Measurements from ENCODE around the gene PRIM2. TPM values are rescaled to one million over a fixed set of nuclear protein-coding genes. Genes with fewer than 3 reads are reported as not detected.
"Not testable (repeated sequence)": the region's sequence is repeated elsewhere in the genome, so short reads cannot be mapped to it uniquely, and the experiment has no call there.

PRIM2 gene
- total and polyA plus RNA-seq, 10 of the 15 experiments (the other 5 are each of a cell fraction or from before 2014, with no cell fraction given) = 13.2 to 38.6 (median 25.1) TPM

DNA sequence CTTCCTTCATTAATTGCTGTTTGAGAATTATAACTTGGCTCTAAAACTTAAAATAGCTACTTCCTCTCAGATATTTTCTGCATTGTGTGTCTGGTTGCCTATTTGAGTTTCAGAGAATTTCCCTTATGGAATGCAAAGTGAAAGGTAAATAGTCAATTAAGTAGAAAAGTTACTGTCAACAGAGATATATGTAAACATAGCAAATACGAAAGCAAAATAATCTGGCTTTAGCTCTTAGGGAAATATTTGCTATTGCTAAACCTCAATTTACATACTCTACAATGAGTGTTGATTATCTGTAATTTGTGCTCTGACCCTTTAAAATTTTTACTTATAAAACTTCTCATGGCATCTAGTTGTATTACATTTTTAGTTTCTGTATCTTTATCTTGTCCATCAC lies 54.3 kb downstream of the PRIM2 start:
- CTCF ChIA-PET; H3K9ac ChIP-seq (ENCODE audit: control insufficient read depth, insufficient read depth, low read length); ATAC-seq; BruUV-seq (replicated peaks); H4K20me1 ChIP-seq (ENCODE audit: control insufficient read depth, insufficient read depth); H3K9me3 ChIP-seq (replicated peaks; ENCODE audit: control insufficient read depth, insufficient read depth, low read length); H3K36me3 ChIP-seq (ENCODE audit: control insufficient read depth in 2 of 2, insufficient read depth in 2 of 2, low read length in 1 of 2); H3K4me2 ChIP-seq (ENCODE audit: control insufficient read depth, insufficient read depth); H3K79me2 ChIP-seq (ENCODE audit: control insufficient read depth, insufficient read depth, low read length); SMC1A ChIA-PET (ENCODE audit: uncharacterized antibody, unreplicated experiment); H2AFZ ChIP-seq (ENCODE audit: control insufficient read depth, low read depth, low read length); intact Hi-C loops (cut with micrococcal nuclease; ENCODE audit: unreplicated experiment); FAIRE-seq; DNase-seq (ENCODE audit: low read depth, low spot score); H3K4me1 ChIP-seq (ENCODE audit: control insufficient read depth, insufficient read depth, low read length); RAD21 ChIA-PET (ENCODE audit: unreplicated experiment); H3K27me3 ChIP-seq (replicated peaks in 1 of 2; ENCODE audit: control insufficient read depth in 2 of 2, insufficient read depth in 2 of 2, low read length in 1 of 2); H3K4me3 ChIP-seq; POLR2A ChIA-PET; in situ Hi-C loops (cut with MboI); H3K27ac ChIP-seq (ENCODE audit: control insufficient read depth, insufficient read depth): not testable (repeated sequence)
- WGBS (ENCODE audit: insufficient coverage, insufficient replicate concordance, low lambda C conversion rate, missing lambda C conversion rate) = 45% methylated on average over 1 of the region's 1 CpG

DNA sequence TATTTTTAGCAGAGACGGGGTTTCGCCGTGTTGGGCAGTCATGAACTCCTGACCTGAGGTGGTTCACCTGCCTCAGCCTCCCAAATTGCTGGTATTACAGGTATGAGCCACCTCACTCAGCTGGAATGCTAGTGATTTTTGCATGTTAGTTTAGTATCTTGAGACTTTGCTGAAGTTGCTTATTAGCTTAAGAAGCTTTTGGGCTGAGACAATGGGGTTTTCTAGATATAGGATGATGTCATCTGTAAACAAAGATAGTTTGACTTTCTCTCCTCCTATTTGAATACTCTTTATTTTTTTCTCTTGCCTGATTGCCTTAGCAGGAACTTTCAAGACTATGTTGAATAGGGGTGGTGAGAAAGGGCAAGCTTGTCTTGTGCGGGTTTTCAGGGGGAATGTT lies 57.3 kb downstream of the PRIM2 start:
- DNase-seq (ENCODE audit: low read depth, low spot score); SMC1A ChIA-PET (ENCODE audit: uncharacterized antibody, unreplicated experiment); ATAC-seq; H3K27ac ChIP-seq (ENCODE audit: control insufficient read depth, insufficient read depth); H3K9me3 ChIP-seq (replicated peaks; ENCODE audit: control insufficient read depth, insufficient read depth, low read length); FAIRE-seq; H3K36me3 ChIP-seq (ENCODE audit: control insufficient read depth in 2 of 2, insufficient read depth in 2 of 2, low read length in 1 of 2); H3K79me2 ChIP-seq (ENCODE audit: control insufficient read depth, insufficient read depth, low read length); H3K4me2 ChIP-seq (ENCODE audit: control insufficient read depth, insufficient read depth); H3K4me3 ChIP-seq; H3K9ac ChIP-seq (ENCODE audit: control insufficient read depth, insufficient read depth, low read length); H4K20me1 ChIP-seq (ENCODE audit: control insufficient read depth, insufficient read depth); BruUV-seq (replicated peaks); POLR2A ChIA-PET; H2AFZ ChIP-seq (ENCODE audit: control insufficient read depth, low read depth, low read length); intact Hi-C loops (cut with micrococcal nuclease; ENCODE audit: unreplicated experiment); in situ Hi-C loops (cut with MboI); H3K4me1 ChIP-seq (ENCODE audit: control insufficient read depth, insufficient read depth, low read length); CTCF ChIA-PET; RAD21 ChIA-PET (ENCODE audit: unreplicated experiment); H3K27me3 ChIP-seq (replicated peaks in 1 of 2; ENCODE audit: control insufficient read depth in 2 of 2, insufficient read depth in 2 of 2, low read length in 1 of 2): not testable (repeated sequence)
- peak; percentile 74 for TF ChIP-seq ATF7 (IDR thresholded peaks at IDR 0.05; ENCODE audit: low read depth)
- 98% methylated on average over 4 of the region's 4 CpGs for WGBS (ENCODE audit: insufficient coverage, insufficient replicate concordance, low lambda C conversion rate, missing lambda C conversion rate)

DNA sequence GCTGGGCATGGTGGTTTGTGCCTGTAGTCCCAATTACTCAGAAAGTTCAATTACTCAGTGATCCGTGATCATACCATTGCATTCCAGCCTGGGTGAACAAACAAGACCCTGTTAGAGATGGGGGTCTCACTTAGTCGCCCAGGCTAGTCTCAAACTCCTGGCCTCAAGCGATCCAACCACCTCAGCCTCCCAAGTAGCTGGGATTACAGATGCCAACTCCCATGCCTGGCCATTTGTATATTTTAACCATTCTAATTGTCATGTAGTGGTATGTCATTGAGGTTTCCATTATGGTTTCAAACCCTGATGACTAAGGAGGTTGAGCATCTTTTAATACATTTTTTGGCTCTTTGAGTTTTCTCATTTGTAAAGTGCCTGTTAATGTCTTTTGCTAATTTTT lies 58.7 kb downstream of the PRIM2 start:
- 95% methylated on average over 3 of the region's 3 CpGs for WGBS (ENCODE audit: insufficient coverage, insufficient replicate concordance, low lambda C conversion rate, missing lambda C conversion rate)
- H3K4me3 ChIP-seq; H2AFZ ChIP-seq (ENCODE audit: control insufficient read depth, low read depth, low read length); intact Hi-C loops (cut with micrococcal nuclease; ENCODE audit: unreplicated experiment); H3K9me3 ChIP-seq (replicated peaks; ENCODE audit: control insufficient read depth, insufficient read depth, low read length); RAD21 ChIA-PET (ENCODE audit: unreplicated experiment); H3K9ac ChIP-seq (ENCODE audit: control insufficient read depth, insufficient read depth, low read length); BruUV-seq (replicated peaks); H3K79me2 ChIP-seq (ENCODE audit: control insufficient read depth, insufficient read depth, low read length); H3K4me2 ChIP-seq (ENCODE audit: control insufficient read depth, insufficient read depth); ATAC-seq; DNase-seq (ENCODE audit: low read depth, low spot score); in situ Hi-C loops (cut with MboI); POLR2A ChIA-PET; H3K27ac ChIP-seq (ENCODE audit: control insufficient read depth, insufficient read depth); H3K4me1 ChIP-seq (ENCODE audit: control insufficient read depth, insufficient read depth, low read length); H3K36me3 ChIP-seq (ENCODE audit: control insufficient read depth in 2 of 2, insufficient read depth in 2 of 2, low read length in 1 of 2); SMC1A ChIA-PET (ENCODE audit: uncharacterized antibody, unreplicated experiment); H3K27me3 ChIP-seq (replicated peaks in 1 of 2; ENCODE audit: control insufficient read depth in 2 of 2, insufficient read depth in 2 of 2, low read length in 1 of 2); FAIRE-seq; H4K20me1 ChIP-seq (ENCODE audit: control insufficient read depth, insufficient read depth): not testable (repeated sequence)
- CTCF ChIA-PET = interaction anchor here (0.5 kb wide), 1 partner anchor 1252 kb away, joined by 3 read pairs; no protein-coding TSS in a partner anchor

- H3K27ac ChIP-seq (ENCODE audit: control insufficient read depth, insufficient read depth); H4K20me1 ChIP-seq (ENCODE audit: control insufficient read depth, insufficient read depth); BruUV-seq (replicated peaks); H3K27me3 ChIP-seq (replicated peaks in 1 of 2; ENCODE audit: control insufficient read depth in 2 of 2, insufficient read depth in 2 of 2, low read length in 1 of 2); H3K9ac ChIP-seq (ENCODE audit: control insufficient read depth, insufficient read depth, low read length); DNase-seq (ENCODE audit: low read depth, low spot score); H3K4me1 ChIP-seq (ENCODE audit: control insufficient read depth, insufficient read depth, low read length); intact Hi-C loops (cut with micrococcal nuclease; ENCODE audit: unreplicated experiment); H3K4me2 ChIP-seq (ENCODE audit: control insufficient read depth, insufficient read depth); RAD21 ChIA-PET (ENCODE audit: unreplicated experiment); H3K4me3 ChIP-seq; SMC1A ChIA-PET (ENCODE audit: uncharacterized antibody, unreplicated experiment); H2AFZ ChIP-seq (ENCODE audit: control insufficient read depth, low read depth, low read length); POLR2A ChIA-PET; H3K36me3 ChIP-seq (ENCODE audit: control insufficient read depth in 2 of 2, insufficient read depth in 2 of 2, low read length in 1 of 2); CTCF ChIA-PET; in situ Hi-C loops (cut with MboI); H3K9me3 ChIP-seq (replicated peaks; ENCODE audit: control insufficient read depth, insufficient read depth, low read length); FAIRE-seq; H3K79me2 ChIP-seq (ENCODE audit: control insufficient read depth, insufficient read depth, low read length): not testable (repeated sequence)
- ATAC-seq = peak; percentile 74
- 100% methylated on average over 1 of the region's 2 CpGs for WGBS (ENCODE audit: insufficient coverage, insufficient replicate concordance, low lambda C conversion rate, missing lambda C conversion rate)
Measured at GRCh38 chr6:57389038-57389592, 71.7 kb downstream of the PRIM2 start.
